GM23248 (cell line): Measurements from ENCODE around the gene CCDC112. TPM values are rescaled to one million over a fixed set of nuclear protein-coding genes. Genes with fewer than 3 reads are reported as not detected.
A peak's percentile ranks its signal among the peaks of the same experiment; 100 is the strongest.

Experiments
- DNase-seq: peaks from one replicate; pipeline ENCODE4 v3.0.0-alpha.2; 2015
- H2AFZ ChIP-seq: fragments of 200-600 bp; sonication (generic); 2 replicates; pipeline ENCODE4 v1.6.1; 2016; ENCODE audit warnings: antibody characterized with exemption
- H3F3A ChIP-seq: fragments of 200-600 bp; sonication (generic); 2 replicates; pipeline ENCODE4 v1.6.1; 2016; ENCODE audit warnings: mild to moderate bottlenecking, antibody characterized with exemption, mixed run types; ENCODE audit not compliant: insufficient read depth
- H3K27ac ChIP-seq: fragments of 200-600 bp; sonication (generic); 2 replicates; pipeline ENCODE4 v1.5.1; 2016; ENCODE audit warnings: mild to moderate bottlenecking
- H3K27me3 ChIP-seq: fragments of 200-600 bp; sonication (generic); replicated peaks from 2 replicates; pipeline ENCODE4 v1.6.1; 2016; ENCODE audit warnings: mild to moderate bottlenecking; ENCODE audit not compliant: insufficient read depth
- H3K36me3 ChIP-seq: fragments of 200-600 bp; sonication (generic); 2 replicates; pipeline ENCODE4 v1.6.1; 2016; ENCODE audit warnings: low read depth, mild to moderate bottlenecking
- H3K4me1 ChIP-seq: fragments of 200-600 bp; sonication (generic); 2 replicates; pipeline ENCODE4 v1.6.1; 2016; ENCODE audit warnings: mild to moderate bottlenecking; ENCODE audit not compliant: insufficient read depth
- H3K4me2 ChIP-seq: fragments of 200-600 bp; sonication (generic); one replicate; pipeline ENCODE4 v1.6.1; 2016; ENCODE audit warnings: mild to moderate bottlenecking; ENCODE audit not compliant: unreplicated experiment
- H3K4me3 ChIP-seq: fragments of 200-600 bp; sonication (generic); 2 replicates; pipeline ENCODE4 v1.5.1; 2016; ENCODE audit warnings: mild to moderate bottlenecking
- H3K79me2 ChIP-seq: fragments of 200-600 bp; sonication (generic); 2 replicates; pipeline ENCODE4 v1.6.1; 2016; ENCODE audit warnings: mild to moderate bottlenecking; ENCODE audit not compliant: insufficient read depth
- H3K9ac ChIP-seq: fragments of 200-600 bp; sonication (generic); 2 replicates; pipeline ENCODE4 v1.6.1; 2016; ENCODE audit warnings: mild to moderate bottlenecking
- H3K9me2 ChIP-seq: fragments of 200-600 bp; sonication (generic); 2 replicates; pipeline ENCODE4 v1.6.1; 2016; ENCODE audit warnings: mixed run types, mild to moderate bottlenecking, moderate library complexity; ENCODE audit not compliant: insufficient read depth
- H3K9me3 ChIP-seq: fragments of 200-600 bp; sonication (generic); one replicate; pipeline ENCODE4 v1.6.1; 2017; ENCODE audit warnings: low read depth
- H4K20me1 ChIP-seq: fragments of 200-600 bp; sonication (generic); 2 replicates; pipeline ENCODE4 v1.6.0; 2016; ENCODE audit not compliant: insufficient read depth
- EZH2 ChIP-seq: fragments of 200-600 bp; sonication (generic); IDR thresholded peaks from 2 replicates; pipeline ENCODE4 v1.6.1; 2018; ENCODE audit warnings: antibody characterized with exemption, mild to moderate bottlenecking; ENCODE audit not compliant: insufficient read depth, poor library complexity, severe bottlenecking
- EZH2phosphoT487 ChIP-seq: fragments of 200-600 bp; sonication (generic); IDR thresholded peaks from 2 replicates; pipeline ENCODE4 v1.6.1; 2018; ENCODE audit warnings: antibody characterized with exemption, moderate library complexity, mild to moderate bottlenecking, low read depth; ENCODE audit not compliant: insufficient read depth
- WGBS, 2 experiments: methylation state at CpG; one replicate each; pipeline ENCODE4 v1.1.6; 2015 to 2017; ENCODE audit warnings: low lambda C conversion rate in 2 of 2, low coverage in 1 of 2; ENCODE audit errors: missing lambda C conversion rate in 2 of 2; 5-methylcytosine and 5-hydroxymethylcytosine counted together
- in situ Hi-C: fragments of 300-500 bp; cut with MboI; formaldehyde crosslinking; loops from 2 replicates; pipeline ENCODE4 v1.15.0; 2020
- polyA plus RNA-seq: library from polyadenylated mRNA; unstranded; fragments of >200 nt; fragmentation: Nextera tagmentation; extraction: Ambion mirVana; gene quantifications from 2 replicates; pipeline ENCODE4 v1.2.1, GENCODE V29; 2016
- total RNA-seq: library from RNA; depleted of rRNA; stranded (reverse); fragments of >200 nt; shearing (Covaris generic); gene quantifications from 2 replicates; pipeline ENCODE4 v1.2.3, GENCODE V29; 2014

The CCDC112 gene
- total and polyA plus RNA-seq, 2 experiments from 2014 or later, result 4.2 to 5.5 TPM

GRCh38 chr5:115322729-115323128 lies 26.3 kb upstream of the CCDC112 start:
- H3K4me1 ChIP-seq, result no peaks in the 10 kb centered on the region; the same call in 1 of the 2 replicates
- H3K27ac ChIP-seq, result no peak overlapping the region
- in situ Hi-C loops, result loop anchor here (25.0 kb wide), 2 partner anchors 515 to 740 kb away; partner anchors contain the start of genes AP3S1 and ATG12
- H3K79me2 ChIP-seq, result no peaks in the 10 kb centered on the region
- H2AFZ ChIP-seq, result no peak overlapping the region
- no peak overlapping the region for H3K9ac ChIP-seq
- H4K20me1 ChIP-seq, result no peaks in the 10 kb centered on the region
- H3F3A ChIP-seq, result peaks cover 15% of the 10 kb centered on the region
- no peak overlapping the region for H3K4me3 ChIP-seq
- H3K4me2 ChIP-seq, result no peak overlapping the region
- no peaks in the 10 kb centered on the region for H3K27me3 ChIP-seq
- no peak for TF ChIP-seq EZH2phosphoT487
- TF ChIP-seq EZH2, result no peak
- no peaks in the 10 kb centered on the region for H3K9me2 ChIP-seq
- WGBS, 2 experiments, result 79 to 88% methylated on average over 2 of the region's 2 CpGs
- H3K9me3 ChIP-seq, result no peaks in the 10 kb centered on the region
- no peaks in the 10 kb centered on the region for H3K36me3 ChIP-seq
- DNase-seq, result no peak

DNA sequence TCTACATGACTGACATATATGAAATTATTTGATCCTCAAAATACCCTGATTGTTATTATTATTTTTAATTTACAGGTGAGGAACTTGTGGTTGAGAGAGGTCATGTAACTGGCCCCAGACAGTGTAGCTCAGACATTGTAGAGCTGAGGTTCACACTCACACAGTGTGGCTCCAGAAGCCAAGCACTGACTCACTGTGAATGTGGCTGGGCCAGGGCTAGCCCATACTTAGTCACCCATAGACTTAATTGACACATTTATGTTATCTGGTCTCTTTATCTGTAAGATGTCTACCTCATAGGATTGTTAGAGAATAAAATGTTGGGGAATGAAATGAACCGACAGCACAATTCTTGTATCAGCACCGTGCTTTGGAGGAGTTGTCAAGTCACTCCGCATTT lies 24.9 kb upstream of the CCDC112 start:
- Histone ChIP-seq H3K27me3 (no peaks in the 10 kb centered on the region), H3K27ac (no peak overlapping the region), H3K9ac (no peak overlapping the region), H3K79me2 (no peaks in the 10 kb centered on the region), H3K4me2 (no peak overlapping the region), H4K20me1 (no peaks in the 10 kb centered on the region), H3K9me3 (no peaks in the 10 kb centered on the region), H3K4me3 (no peak overlapping the region), H3F3A (peaks cover 15% of the 10 kb centered on the region), H3K9me2 (no peaks in the 10 kb centered on the region), H2AFZ (no peak overlapping the region), H3K36me3 (no peaks in the 10 kb centered on the region), H3K4me1 (no peaks in the 10 kb centered on the region; the same call in 1 of the 2 replicates)
- peak; percentile 67 for DNase-seq
- in situ Hi-C loops, result loop anchor here (25.0 kb wide), 2 partner anchors 516 to 741 kb away; partner anchors contain the start of genes AP3S1 and ATG12
- WGBS, 2 experiments, result 91 to 92% methylated on average over 3 of the region's 3 CpGs
- TF ChIP-seq EZH2phosphoT487 (no peak), EZH2 (no peak)

DNA sequence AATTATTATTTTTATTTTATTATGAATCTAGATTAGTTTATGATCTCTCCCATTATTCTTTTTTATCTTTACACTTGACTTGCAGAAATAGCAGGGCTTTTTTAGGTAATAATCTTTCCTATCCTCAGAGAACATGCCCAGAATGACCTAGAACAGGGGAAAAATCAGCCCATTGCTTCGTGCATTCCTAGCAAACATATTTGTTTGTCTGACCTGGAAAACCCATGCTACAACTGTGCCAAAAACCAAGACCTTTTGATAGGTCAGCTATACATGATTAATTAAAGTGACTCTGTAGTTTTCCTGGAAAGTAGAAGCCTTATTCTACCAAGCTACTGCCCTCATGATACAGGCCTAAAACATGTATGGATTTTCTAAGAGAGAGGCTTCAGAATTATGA lies 24.1 kb upstream of the CCDC112 start:
- no peaks in the 10 kb centered on the region for H3K36me3 ChIP-seq
- TF ChIP-seq EZH2phosphoT487 (no peak), EZH2 (no peak)
- no peaks in the 10 kb centered on the region for H3K9me2 ChIP-seq
- peaks cover 15% of the 10 kb centered on the region for H3F3A ChIP-seq
- H3K79me2 ChIP-seq, result no peaks in the 10 kb centered on the region
- H3K27ac ChIP-seq, result no peak overlapping the region
- no peaks in the 10 kb centered on the region for H3K9me3 ChIP-seq
- H3K4me2 ChIP-seq, result no peak overlapping the region
- H2AFZ ChIP-seq, result no peak overlapping the region
- in situ Hi-C loops, result loop anchor here (25.0 kb wide), 2 partner anchors 517 to 742 kb away; partner anchors contain the start of genes AP3S1 and ATG12
- H3K27me3 ChIP-seq, result no peaks in the 10 kb centered on the region
- DNase-seq, result no peak
- H4K20me1 ChIP-seq, result no peaks in the 10 kb centered on the region
- no peak overlapping the region for H3K9ac ChIP-seq
- WGBS, 2 experiments, result 92 to 100% methylated on average over 1 of the region's 1 CpG
- no peak overlapping the region for H3K4me3 ChIP-seq
- no peaks in the 10 kb centered on the region; the same call in 1 of the 2 replicates for H3K4me1 ChIP-seq

- Histone ChIP-seq H3K79me2 (no peaks in the 10 kb centered on the region), H3K9me3 (no peaks in the 10 kb centered on the region), H3K27ac (no peak overlapping the region), H3K9me2 (no peaks in the 10 kb centered on the region), H3K4me3 (no peak overlapping the region), H2AFZ (no peak overlapping the region), H3F3A (peaks cover 15% of the 10 kb centered on the region), H3K9ac (no peak overlapping the region), H3K4me2 (no peak overlapping the region), H3K27me3 (no peaks in the 10 kb centered on the region), H3K36me3 (no peaks in the 10 kb centered on the region), H4K20me1 (no peaks in the 10 kb centered on the region), H3K4me1 (no peaks in the 10 kb centered on the region; the same call in 1 of the 2 replicates)
- in situ Hi-C loops, result loop anchor here (25.0 kb wide), 2 partner anchors 517 to 742 kb away; partner anchors contain the start of genes AP3S1 and ATG12
- TF ChIP-seq EZH2 (no peak), EZH2phosphoT487 (no peak)
- DNase-seq, result no peak
- WGBS, 2 experiments, result 94 to 100% methylated on average over 3 of the region's 3 CpGs
Observed at GRCh38 chr5:115320006-115320405, 23.6 kb upstream of the CCDC112 start.
